GM12891 (cell line): ENCODE results near the gene S100A7A.

ENCODE experiments used
- PAX5 ChIP-seq: IDR thresholded peaks from 2 replicates; pipeline ENCODE4 v1.6.1; 2011; ENCODE audit warnings: low read length, moderate library complexity, mild to moderate bottlenecking; ENCODE audit not compliant: insufficient read depth, severe bottlenecking
- POLR2A ChIP-seq: IDR thresholded peaks from 2 replicates; pipeline ENCODE4 v1.6.1; 2011; ENCODE audit warnings: low read depth, low read length, control low read depth
- POLR2AphosphoS5 ChIP-seq: IDR thresholded peaks from 2 replicates; pipeline ENCODE4 v1.6.1; 2011; ENCODE audit warnings: low read depth, low read length, control low read depth
- POU2F2 ChIP-seq: IDR thresholded peaks from 2 replicates; pipeline ENCODE4 v1.6.1; 2011; ENCODE audit warnings: low read depth, mild to moderate bottlenecking, control low read depth, low read length, moderate library complexity
- SPI1 ChIP-seq: IDR thresholded peaks from 2 replicates; pipeline ENCODE4 v1.6.1; 2011; ENCODE audit warnings: low read depth, low read length, control low read depth
- TAF1 ChIP-seq: IDR thresholded peaks from 2 replicates; pipeline ENCODE4 v1.6.1; 2011; ENCODE audit warnings: low read depth, low read length, control low read depth

GRCh38 chr1:153460551-153460950, 44.2 kb downstream of the S100A7A start, which contains the start of gene S100A7:
- TF ChIP-seq PAX5 (no peak), SPI1 (no peak), POLR2A (no peak), POLR2AphosphoS5 (no peak), TAF1 (no peak), POU2F2 (no peak)
